HG02981 (cell line): Measurements from ENCODE around the gene COL11A2.
"Not testable (repeated sequence)": the region's sequence is repeated elsewhere in the genome, so short reads cannot be mapped to it uniquely, and the experiment has no call there.

Source experiments
- ATAC-seq: cut with Tn5 transposase; IDR thresholded peaks from one replicate; pipeline ENCODE4 v1.9.1; 2021; ENCODE audit warnings: mild to moderate bottlenecking, moderate library complexity; ENCODE audit not compliant: unreplicated experiment

The COL11A2 gene

GRCh38 chr6:33160096-33160495, 32.2 kb downstream of the COL11A2 start:
- no peak for ATAC-seq

GRCh38 chr6:33156964-33157363, 35.3 kb downstream of the COL11A2 start:
- ATAC-seq, result no peak

- ATAC-seq, result no peak
These were observed 35.7 kb downstream of the COL11A2 start for GRCh38 chr6:33156561-33156960.

- ATAC-seq, result no peak
These were observed 37.9 kb downstream of the COL11A2 start for GRCh38 chr6:33154349-33154748.

GRCh38 chr6:33151050-33151449, 41.2 kb downstream of the COL11A2 start:
- no peak for ATAC-seq

GRCh38 chr6:33150560-33150959, 41.7 kb downstream of the COL11A2 start:
- not testable (repeated sequence) for ATAC-seq

GRCh38 chr6:33147807-33148666, 44.2 kb downstream of the COL11A2 start:
- no peak for ATAC-seq

GRCh38 chr6:33144373-33144772, 47.9 kb downstream of the COL11A2 start:
- no peak for ATAC-seq

- ATAC-seq, result no peak
These were observed 49.0 kb downstream of the COL11A2 start for GRCh38 chr6:33143113-33143770.

GRCh38 chr6:33142501-33143070, 49.7 kb downstream of the COL11A2 start:
- no peak for ATAC-seq

GRCh38 chr6:33140556-33140955, 51.7 kb downstream of the COL11A2 start:
- ATAC-seq, result no peak

GRCh38 chr6:33139596-33140206, 52.6 kb downstream of the COL11A2 start:
- no peak for ATAC-seq

- ATAC-seq, result no peak
These were observed 55.9 kb downstream of the COL11A2 start for GRCh38 chr6:33136310-33136900.

- ATAC-seq, result no peak
These were observed 60.2 kb downstream of the COL11A2 start for GRCh38 chr6:33132081-33132524.

GRCh38 chr6:33128318-33128717, 63.9 kb downstream of the COL11A2 start:
- no peak for ATAC-seq

GRCh38 chr6:33126101-33126714, 66.1 kb downstream of the COL11A2 start:
- ATAC-seq, result no peak

GRCh38 chr6:33124947-33125346, 67.3 kb downstream of the COL11A2 start:
- ATAC-seq, result no peak

GRCh38 chr6:33124525-33124901, 67.8 kb downstream of the COL11A2 start:
- no peak for ATAC-seq

GRCh38 chr6:33123732-33124524, 68.3 kb downstream of the COL11A2 start:
- no peak for ATAC-seq

GRCh38 chr6:33123181-33123580, 69.1 kb downstream of the COL11A2 start:
- ATAC-seq, result no peak
